Glutamatergic neuron (in vitro differentiated cells): ENCODE results near the gene ATP9A. TPM values are rescaled to one million over a fixed set of nuclear protein-coding genes. Genes with fewer than 3 reads are reported as not detected.

Experiments
- DNase-seq: peaks from one replicate; pipeline ENCODE4 v3.0.0; 2022
- H3K27ac Mint-ChIP-seq: one replicate; pipeline ENCODE4 v1.8.0; 2020; ENCODE audit warnings: mild to moderate bottlenecking, mixed read lengths, inconsistent platforms; ENCODE audit not compliant: unreplicated experiment
- H3K27me3 Mint-ChIP-seq: one replicate; pipeline ENCODE4 v1.8.0; 2020; ENCODE audit warnings: mild to moderate bottlenecking, moderate library complexity, mixed read lengths, inconsistent platforms; ENCODE audit not compliant: unreplicated experiment
- H3K36me3 Mint-ChIP-seq: one replicate; pipeline ENCODE4 v1.8.0; 2020; ENCODE audit warnings: mild to moderate bottlenecking, mixed read lengths, inconsistent platforms; ENCODE audit not compliant: unreplicated experiment
- H3K4me1 Mint-ChIP-seq: one replicate; pipeline ENCODE4 v1.8.0; 2020; ENCODE audit warnings: mild to moderate bottlenecking, low read depth, mixed read lengths, inconsistent platforms; ENCODE audit not compliant: unreplicated experiment
- H3K4me3 Mint-ChIP-seq: one replicate; pipeline ENCODE4 v1.8.0; 2020; ENCODE audit warnings: mild to moderate bottlenecking, mixed read lengths, inconsistent platforms; ENCODE audit not compliant: unreplicated experiment
- H3K9me3 Mint-ChIP-seq: one replicate; pipeline ENCODE4 v1.8.0; 2020; ENCODE audit warnings: mild to moderate bottlenecking, moderate library complexity, mixed read lengths, inconsistent platforms; ENCODE audit not compliant: unreplicated experiment
- total RNA-seq: library from RNA; stranded (reverse); fragmentation: NEBNext Ultra II Directional; extraction: Animal tissue kit (Norgen Biotek cat#: 25700); gene quantifications from one replicate; pipeline ENCODE4 v1.2.1, GENCODE V29; 2021; ENCODE audit not compliant: unreplicated experiment
- TF ChIP-seq, protein P1 (sequence below): fragments of 200-600 bp; sonication (generic); IDR thresholded peaks from one replicate; pipeline ENCODE4 v1.5.0; 2021; ENCODE audit not compliant: partially characterized antibody, unreplicated experiment

Gene ATP9A
- total RNA-seq, 1 donor from 2014 or later, result 66.1 TPM

DNA sequence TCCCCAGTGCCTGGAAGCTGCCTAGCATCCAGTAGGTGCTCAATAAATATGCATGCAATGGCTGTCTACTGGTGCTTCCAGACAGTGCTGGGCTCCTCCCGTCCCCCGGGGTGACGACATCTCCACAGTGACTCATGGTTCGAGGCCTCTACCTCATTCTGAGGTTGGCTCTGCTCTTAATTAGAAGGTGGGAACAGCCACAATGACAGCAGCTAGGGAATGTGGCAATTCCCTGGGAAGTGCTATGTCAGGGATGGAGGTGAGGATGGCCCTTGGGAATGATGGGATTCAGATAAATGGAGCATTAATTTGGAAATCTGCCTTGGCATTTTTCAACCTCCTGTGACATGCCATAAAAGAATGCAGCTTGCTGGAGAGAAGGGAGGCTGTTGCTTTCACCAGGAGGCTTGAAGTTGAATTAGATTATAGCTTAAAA is 182.2 kb downstream of the ATP9A start:
- Mint-ChIP-seq H3K36me3 (peaks cover 4% of the 10 kb centered on the region), H3K9me3 (no peaks in the 10 kb centered on the region), H3K4me1 (no peaks in the 10 kb centered on the region), H3K4me3 (no peak overlapping the region), H3K27ac (no peak overlapping the region), H3K27me3 (peaks cover 4% of the 10 kb centered on the region)
- no peak for DNase-seq
- TF ChIP-seq, protein P1, sequence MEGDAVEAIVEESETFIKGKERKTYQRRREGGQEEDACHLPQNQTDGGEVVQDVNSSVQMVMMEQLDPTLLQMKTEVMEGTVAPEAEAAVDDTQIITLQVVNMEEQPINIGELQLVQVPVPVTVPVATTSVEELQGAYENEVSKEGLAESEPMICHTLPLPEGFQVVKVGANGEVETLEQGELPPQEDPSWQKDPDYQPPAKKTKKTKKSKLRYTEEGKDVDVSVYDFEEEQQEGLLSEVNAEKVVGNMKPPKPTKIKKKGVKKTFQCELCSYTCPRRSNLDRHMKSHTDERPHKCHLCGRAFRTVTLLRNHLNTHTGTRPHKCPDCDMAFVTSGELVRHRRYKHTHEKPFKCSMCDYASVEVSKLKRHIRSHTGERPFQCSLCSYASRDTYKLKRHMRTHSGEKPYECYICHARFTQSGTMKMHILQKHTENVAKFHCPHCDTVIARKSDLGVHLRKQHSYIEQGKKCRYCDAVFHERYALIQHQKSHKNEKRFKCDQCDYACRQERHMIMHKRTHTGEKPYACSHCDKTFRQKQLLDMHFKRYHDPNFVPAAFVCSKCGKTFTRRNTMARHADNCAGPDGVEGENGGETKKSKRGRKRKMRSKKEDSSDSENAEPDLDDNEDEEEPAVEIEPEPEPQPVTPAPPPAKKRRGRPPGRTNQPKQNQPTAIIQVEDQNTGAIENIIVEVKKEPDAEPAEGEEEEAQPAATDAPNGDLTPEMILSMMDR, result no peak

DNA sequence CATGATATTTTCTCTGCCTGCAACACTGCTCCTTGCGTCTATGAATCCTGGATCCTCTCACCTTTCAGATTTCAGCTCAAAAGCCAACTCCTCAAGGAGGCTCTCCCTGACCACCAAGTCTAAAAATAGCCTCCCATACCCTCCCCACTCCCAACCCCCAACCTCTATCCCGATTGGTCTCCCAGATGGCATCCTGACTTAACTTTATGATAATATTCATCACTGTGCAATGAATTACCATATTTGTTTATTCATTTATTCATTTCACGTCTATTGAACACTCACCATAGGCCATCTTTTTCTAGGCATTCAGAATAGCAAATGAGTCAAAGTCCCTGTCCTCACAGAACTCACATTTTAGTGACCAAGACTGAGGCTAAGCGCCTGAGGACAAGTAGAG is 183.0 kb downstream of the ATP9A start:
- no peaks in the 10 kb centered on the region for H3K9me3 Mint-ChIP-seq
- H3K27ac Mint-ChIP-seq, result no peak overlapping the region
- TF ChIP-seq, protein P1, result no peak
- DNase-seq, result no peak
- H3K4me1 Mint-ChIP-seq, result no peaks in the 10 kb centered on the region
- H3K27me3 Mint-ChIP-seq, result peaks cover 2% of the 10 kb centered on the region
- peaks cover 4% of the 10 kb centered on the region for H3K36me3 Mint-ChIP-seq
- no peak overlapping the region for H3K4me3 Mint-ChIP-seq

DNA sequence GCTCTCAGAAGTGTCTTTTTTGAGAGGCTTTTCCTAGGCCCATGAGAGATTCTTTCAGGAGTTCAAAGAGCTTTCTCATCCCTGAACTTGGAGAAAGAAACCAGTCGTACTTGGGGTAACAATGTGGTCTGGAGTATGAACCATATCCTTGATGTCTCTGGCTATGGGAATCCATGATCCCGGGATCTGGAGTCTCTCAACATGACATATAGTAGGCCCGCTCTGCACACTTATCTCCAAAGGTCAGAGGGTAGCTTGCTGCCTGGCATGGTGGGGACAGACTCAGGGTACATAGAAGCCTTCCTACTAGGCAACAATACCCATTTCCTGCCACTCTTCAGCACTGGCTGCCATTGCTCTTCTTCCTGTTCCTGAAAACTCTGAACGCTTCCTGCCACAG is 183.5 kb downstream of the ATP9A start:
- H3K27me3 Mint-ChIP-seq, result peaks cover 3% of the 10 kb centered on the region
- no peak overlapping the region for H3K4me3 Mint-ChIP-seq
- H3K4me1 Mint-ChIP-seq, result no peaks in the 10 kb centered on the region
- no peak for DNase-seq
- TF ChIP-seq, protein P1, result no peak
- no peak overlapping the region for H3K27ac Mint-ChIP-seq
- no peaks in the 10 kb centered on the region for H3K9me3 Mint-ChIP-seq
- peaks cover 4% of the 10 kb centered on the region for H3K36me3 Mint-ChIP-seq

DNA sequence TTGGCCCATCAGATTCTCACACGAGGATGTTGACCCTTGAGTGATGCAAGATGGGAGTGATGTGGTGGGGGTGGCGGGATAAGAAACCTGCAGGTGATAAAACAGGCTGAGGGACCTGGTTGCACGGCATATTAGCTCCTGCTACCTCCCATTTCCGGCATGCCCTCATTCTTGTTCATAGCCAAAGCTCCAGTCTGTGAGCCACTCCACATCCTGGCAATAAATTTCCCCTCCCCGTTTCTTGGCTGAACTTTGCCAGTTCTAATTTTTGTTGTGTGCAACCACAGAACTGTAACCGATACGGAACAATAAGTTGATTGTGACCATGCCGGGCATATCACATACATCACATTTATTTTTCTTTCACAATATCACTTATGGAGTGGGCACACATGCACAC is 184.1 kb downstream of the ATP9A start:
- H3K27me3 Mint-ChIP-seq, result peaks cover 4% of the 10 kb centered on the region
- H3K36me3 Mint-ChIP-seq, result peaks cover 4% of the 10 kb centered on the region
- no peaks in the 10 kb centered on the region for H3K4me1 Mint-ChIP-seq
- no peaks in the 10 kb centered on the region for H3K9me3 Mint-ChIP-seq
- TF ChIP-seq, protein P1, result no peak
- H3K4me3 Mint-ChIP-seq, result no peak overlapping the region
- no peak overlapping the region for H3K27ac Mint-ChIP-seq
- DNase-seq, result no peak

DNA sequence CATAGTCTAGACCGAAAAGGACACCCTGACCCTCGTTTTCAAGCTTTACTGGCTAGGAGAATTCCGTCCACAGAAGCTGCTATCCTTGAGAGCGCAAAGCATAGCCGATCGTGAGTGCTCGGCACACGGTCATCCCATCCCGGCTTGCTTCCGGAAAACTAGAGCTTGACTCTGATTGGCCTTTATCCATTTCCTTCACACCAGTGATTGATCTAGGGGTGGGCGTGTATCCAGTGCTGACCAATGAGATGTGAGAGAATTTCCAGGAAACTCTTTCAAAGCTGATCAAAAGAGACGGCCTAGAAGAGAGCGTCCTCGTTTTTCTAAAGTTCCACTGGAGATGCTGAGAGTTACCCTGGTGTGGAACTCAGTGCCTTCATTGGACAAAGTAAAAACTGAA is 184.7 kb downstream of the ATP9A start:
- H3K27ac Mint-ChIP-seq, result no peak overlapping the region
- H3K9me3 Mint-ChIP-seq, result no peaks in the 10 kb centered on the region
- H3K36me3 Mint-ChIP-seq, result peaks cover 4% of the 10 kb centered on the region
- no peak overlapping the region for H3K4me3 Mint-ChIP-seq
- peaks cover 4% of the 10 kb centered on the region for H3K27me3 Mint-ChIP-seq
- no peak for DNase-seq
- no peaks in the 10 kb centered on the region for H3K4me1 Mint-ChIP-seq
- TF ChIP-seq, protein P1, result no peak
